Loucy (cell line): ENCODE data around the gene DNAJB8.

ENCODE experiments used
- H2AFZ ChIP-seq: fragments of 200-600 bp; sonication (generic); 2 replicates; pipeline ENCODE4 v1.6.0; 2016; ENCODE audit warnings: antibody characterized with exemption, mild to moderate bottlenecking, low read length, moderate library complexity
- H3F3A ChIP-seq: fragments of 200-600 bp; 2 replicates; pipeline ENCODE4 v1.6.0; 2016; ENCODE audit warnings: antibody characterized with exemption, low read depth, mild to moderate bottlenecking
- H3K27me3 ChIP-seq: fragments of 200-600 bp; sonication (generic); 2 replicates; pipeline ENCODE4 v1.6.1; 2014; ENCODE audit warnings: low read length, mild to moderate bottlenecking; ENCODE audit not compliant: insufficient read depth, poor library complexity, severe bottlenecking
- H3K36me3 ChIP-seq: fragments of 200-600 bp; sonication (generic); 2 replicates; pipeline ENCODE4 v1.6.1; 2016; ENCODE audit warnings: low read length; ENCODE audit not compliant: insufficient read depth
- H3K4me1 ChIP-seq: fragments of 200-600 bp; sonication (generic); 2 replicates; pipeline ENCODE4 v1.5.1; 2014; ENCODE audit warnings: low read length, mild to moderate bottlenecking; ENCODE audit not compliant: insufficient read depth, poor library complexity, severe bottlenecking
- H3K4me2 ChIP-seq: fragments of 200-600 bp; sonication (generic); 2 replicates; pipeline ENCODE4 v1.6.0; 2014; ENCODE audit warnings: antibody characterized with exemption, low read length, low read depth, mild to moderate bottlenecking; ENCODE audit not compliant: poor library complexity, severe bottlenecking
- H3K4me3 ChIP-seq: fragments of 200-600 bp; sonication (generic); 2 replicates; pipeline ENCODE4 v1.5.1; 2014; ENCODE audit warnings: low read length, mild to moderate bottlenecking, mixed read lengths; ENCODE audit not compliant: poor library complexity, severe bottlenecking
- H3K79me2 ChIP-seq: fragments of 200-600 bp; sonication (generic); 2 replicates; pipeline ENCODE4 v1.6.1; 2014; ENCODE audit warnings: low read length; ENCODE audit not compliant: insufficient read depth
- H3K9ac ChIP-seq: fragments of 200-600 bp; sonication (generic); 2 replicates; pipeline ENCODE4 v1.6.0; 2014; ENCODE audit warnings: mild to moderate bottlenecking, low read depth, low read length, moderate library complexity; ENCODE audit not compliant: poor library complexity, severe bottlenecking
- H3K9me2 ChIP-seq: fragments of 200-600 bp; sonication (generic); replicated peaks from 2 replicates; pipeline ENCODE4 v1.6.1; 2016; ENCODE audit warnings: low read depth, low read length, mixed read lengths
- H3K9me3 ChIP-seq: fragments of 200-600 bp; sonication (generic); 2 replicates; pipeline ENCODE4 v1.6.1; 2014; ENCODE audit warnings: mild to moderate bottlenecking, antibody characterized with exemption, low read length, low read depth; ENCODE audit not compliant: insufficient read depth
- H4K20me1 ChIP-seq: fragments of 200-600 bp; sonication (generic); 2 replicates; pipeline ENCODE4 v1.6.0; 2014; ENCODE audit warnings: antibody characterized with exemption, low read length, mild to moderate bottlenecking; ENCODE audit not compliant: insufficient read depth, poor library complexity, severe bottlenecking
- EZH2phosphoT487 ChIP-seq: fragments of 200-600 bp; IDR thresholded peaks from 2 replicates; pipeline ENCODE4 v1.6.1; 2018; ENCODE audit warnings: antibody characterized with exemption, mild to moderate bottlenecking, moderate library complexity, borderline replicate concordance
- TF ChIP-seq, protein P1 (sequence below): fragments of 200-600 bp; sonication (generic); conservative IDR thresholded peaks from 2 replicates; pipeline ENCODE4 v1.5.1; 2014; ENCODE audit warnings: mild to moderate bottlenecking, antibody characterized with exemption, low read length

The DNAJB8 gene

DNA sequence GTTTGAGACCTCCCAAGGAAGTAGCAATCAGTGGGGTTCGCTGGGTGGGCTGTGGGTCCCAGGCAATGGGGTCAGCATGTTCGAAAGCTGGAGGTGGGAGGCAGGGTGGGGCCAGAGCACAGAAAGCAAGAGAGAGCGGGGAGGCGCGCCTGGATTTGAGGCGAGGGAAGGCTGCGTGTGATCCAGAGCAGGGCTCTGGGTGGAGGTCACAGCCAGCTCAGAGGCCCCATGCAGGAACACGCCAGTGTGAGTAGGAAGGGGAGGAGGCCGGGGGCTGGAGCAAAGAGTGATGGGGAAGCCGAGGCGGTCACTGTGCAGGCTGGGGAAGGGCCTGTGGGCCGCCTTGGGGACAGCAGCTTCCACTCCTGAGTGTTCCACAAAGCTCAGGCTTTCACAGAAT, 8.8 kb downstream of the DNAJB8 start:
- H3K4me2 ChIP-seq: no peak overlapping the region
- no peaks in the 10 kb centered on the region for H3K36me3 ChIP-seq
- TF ChIP-seq, protein P1, sequence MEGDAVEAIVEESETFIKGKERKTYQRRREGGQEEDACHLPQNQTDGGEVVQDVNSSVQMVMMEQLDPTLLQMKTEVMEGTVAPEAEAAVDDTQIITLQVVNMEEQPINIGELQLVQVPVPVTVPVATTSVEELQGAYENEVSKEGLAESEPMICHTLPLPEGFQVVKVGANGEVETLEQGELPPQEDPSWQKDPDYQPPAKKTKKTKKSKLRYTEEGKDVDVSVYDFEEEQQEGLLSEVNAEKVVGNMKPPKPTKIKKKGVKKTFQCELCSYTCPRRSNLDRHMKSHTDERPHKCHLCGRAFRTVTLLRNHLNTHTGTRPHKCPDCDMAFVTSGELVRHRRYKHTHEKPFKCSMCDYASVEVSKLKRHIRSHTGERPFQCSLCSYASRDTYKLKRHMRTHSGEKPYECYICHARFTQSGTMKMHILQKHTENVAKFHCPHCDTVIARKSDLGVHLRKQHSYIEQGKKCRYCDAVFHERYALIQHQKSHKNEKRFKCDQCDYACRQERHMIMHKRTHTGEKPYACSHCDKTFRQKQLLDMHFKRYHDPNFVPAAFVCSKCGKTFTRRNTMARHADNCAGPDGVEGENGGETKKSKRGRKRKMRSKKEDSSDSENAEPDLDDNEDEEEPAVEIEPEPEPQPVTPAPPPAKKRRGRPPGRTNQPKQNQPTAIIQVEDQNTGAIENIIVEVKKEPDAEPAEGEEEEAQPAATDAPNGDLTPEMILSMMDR: no peak
- TF ChIP-seq EZH2phosphoT487: no peak
- no peaks in the 10 kb centered on the region for H3K9me3 ChIP-seq
- no peaks in the 10 kb centered on the region for H3K4me1 ChIP-seq
- H3K79me2 ChIP-seq: no peaks in the 10 kb centered on the region
- no peaks in the 10 kb centered on the region for H3F3A ChIP-seq
- no peaks in the 10 kb centered on the region for H4K20me1 ChIP-seq
- no peaks in the 10 kb centered on the region for H3K27me3 ChIP-seq
- H2AFZ ChIP-seq: no peak overlapping the region
- no peaks in the 10 kb centered on the region for H3K9me2 ChIP-seq
- no peak overlapping the region for H3K4me3 ChIP-seq
- H3K9ac ChIP-seq: no peak overlapping the region

- Histone ChIP-seq H3K9me3 (no peaks in the 10 kb centered on the region), H3K27me3 (no peaks in the 10 kb centered on the region), H4K20me1 (no peaks in the 10 kb centered on the region), H3K9ac (no peak overlapping the region), H3K9me2 (no peaks in the 10 kb centered on the region), H3K79me2 (no peaks in the 10 kb centered on the region), H3K4me2 (no peak overlapping the region), H3K4me3 (no peak overlapping the region), H3F3A (no peaks in the 10 kb centered on the region), H3K4me1 (no peaks in the 10 kb centered on the region), H2AFZ (no peak overlapping the region), H3K36me3 (no peaks in the 10 kb centered on the region)
- TF ChIP-seq EZH2phosphoT487: no peak
- TF ChIP-seq, protein P1: no peak
Measured at GRCh38 chr3:128456776-128457715, 9.6 kb downstream of the DNAJB8 start.

- Histone ChIP-seq H3K9me2 (no peaks in the 10 kb centered on the region), H2AFZ (no peak overlapping the region), H3F3A (no peaks in the 10 kb centered on the region), H3K4me3 (no peak overlapping the region), H3K9me3 (no peaks in the 10 kb centered on the region), H3K4me2 (no peak overlapping the region), H3K27me3 (no peaks in the 10 kb centered on the region), H3K36me3 (no peaks in the 10 kb centered on the region), H3K9ac (no peak overlapping the region), H3K79me2 (no peaks in the 10 kb centered on the region), H4K20me1 (no peaks in the 10 kb centered on the region), H3K4me1 (no peaks in the 10 kb centered on the region)
- TF ChIP-seq, protein P1: no peak
- no peak for TF ChIP-seq EZH2phosphoT487
Measured at GRCh38 chr3:128455786-128456748, 10.6 kb downstream of the DNAJB8 start.
